Measurements from ENCODE around the gene PLA2G4B.
"Not testable (repeated sequence)": the region's sequence is repeated elsewhere in the genome, so short reads cannot be mapped to it uniquely, and the experiment has no call there.

PLA2G4B gene

DNA sequence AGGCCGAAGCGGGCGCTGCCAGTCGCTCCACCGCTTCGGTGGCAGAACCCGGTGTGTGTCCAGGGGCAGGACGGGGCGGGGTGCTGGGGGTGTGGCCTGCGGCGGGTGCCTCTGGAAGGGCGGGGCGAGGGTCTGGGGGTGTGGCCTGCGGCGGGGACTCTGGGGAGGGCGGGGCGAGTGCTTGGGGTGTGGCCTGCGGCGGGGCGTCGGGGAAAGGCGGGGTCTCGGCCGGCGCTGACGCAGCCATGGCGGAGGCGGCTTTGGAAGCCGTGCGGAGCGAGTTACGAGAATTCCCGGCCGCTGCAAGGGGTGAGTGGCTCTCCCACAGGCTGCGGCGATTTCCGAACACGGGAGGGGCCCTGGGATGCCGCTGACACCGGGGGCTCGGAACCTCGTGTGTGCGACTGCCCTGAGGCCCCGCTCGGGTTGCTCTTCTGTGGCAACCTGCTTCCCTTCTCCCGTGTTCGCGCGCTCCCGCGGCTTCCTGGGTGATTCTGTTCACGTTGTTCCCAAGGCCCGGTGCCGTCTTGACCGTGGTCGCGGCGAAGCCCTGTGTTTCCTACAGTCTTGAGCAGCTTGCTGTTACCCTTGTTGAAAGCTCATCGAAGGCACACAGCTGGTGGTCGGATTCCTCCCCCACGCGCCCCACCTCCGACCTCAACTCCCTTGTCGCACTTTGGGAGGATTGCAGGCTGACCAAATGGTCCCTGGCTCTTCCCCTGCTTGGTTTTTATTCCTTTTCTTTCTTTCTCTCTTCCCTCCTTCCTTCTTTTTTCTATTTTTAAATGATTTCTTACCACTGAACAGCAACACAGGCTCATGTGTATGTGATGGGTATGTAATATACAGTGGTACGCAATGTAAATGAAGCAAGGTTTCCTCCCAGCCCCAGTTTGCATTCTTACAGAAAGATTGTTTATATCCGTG lies 10.5 kb upstream of the PLA2G4B start, which contains the start of gene JMJD7:
Gene JMJD7, plus strand, starts transcription at position 213 of the 927 bp plus-strand sequence. Its CDS starts 33 bp downstream, at position 246.
- peak; percentile 75 for DNase-seq

DNA sequence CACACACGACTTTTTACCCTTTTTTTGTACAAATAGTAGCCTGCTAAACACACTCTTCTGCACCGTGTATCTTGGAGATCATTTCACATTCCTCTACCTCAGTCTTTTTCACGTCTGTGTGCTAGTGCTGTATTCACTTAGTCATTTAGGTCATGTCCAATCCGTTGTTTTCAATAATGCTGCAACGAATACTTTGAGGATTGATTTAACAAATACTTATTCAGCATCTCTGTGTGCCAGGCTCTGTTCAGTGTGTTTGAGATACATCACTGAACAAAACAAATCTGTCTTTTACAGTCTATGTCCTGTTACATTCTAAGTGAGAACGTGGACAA lies 9.9 kb upstream of the PLA2G4B start:
- no peak for DNase-seq

- no peak for DNase-seq
Measured at GRCh38 chr15:41829959-41830646, 8.5 kb upstream of the PLA2G4B start.

DNA sequence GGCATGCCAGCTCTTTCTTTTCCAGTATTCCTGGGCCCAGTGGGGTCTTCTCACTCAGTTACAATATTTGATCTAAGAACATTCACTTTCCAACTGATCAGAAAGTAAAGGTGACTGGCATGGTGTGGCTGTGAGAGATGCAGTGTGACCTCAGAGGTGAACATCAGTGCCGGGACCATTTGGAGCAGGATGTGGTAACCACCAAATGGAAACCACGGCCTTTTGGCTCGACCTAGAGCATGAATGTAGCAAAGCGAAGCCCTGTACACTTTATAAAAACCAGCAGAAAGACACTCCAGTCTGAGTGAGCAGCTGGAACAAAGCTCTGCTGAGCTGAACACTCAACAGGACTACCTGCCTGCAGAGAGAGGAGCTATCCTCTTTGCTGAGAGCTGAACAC lies 7.4 kb upstream of the PLA2G4B start:
- not testable (repeated sequence) for DNase-seq

DNA sequence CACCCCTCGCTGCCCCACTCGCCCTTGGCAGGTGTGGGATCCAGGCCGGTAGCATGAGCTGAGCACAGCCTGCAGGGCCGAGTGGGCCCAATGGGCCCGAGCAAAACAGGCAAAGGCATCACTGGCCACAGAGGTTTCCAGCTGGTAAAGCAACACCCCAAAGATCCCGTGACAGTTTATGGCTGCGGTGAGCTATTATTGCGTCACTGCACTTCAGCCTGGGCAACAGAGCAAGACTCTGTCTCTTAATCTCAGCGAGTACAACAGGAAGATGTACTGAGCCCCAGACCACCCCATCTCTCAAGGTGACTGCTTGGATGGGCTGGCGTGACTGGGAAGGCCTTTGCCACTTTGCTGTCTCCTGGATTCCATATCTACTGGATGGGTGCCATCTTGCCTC lies 6.4 kb upstream of the PLA2G4B start:
- no peak for DNase-seq

- no peak for DNase-seq
Measured at GRCh38 chr15:41832875-41833274, 5.8 kb upstream of the PLA2G4B start.

DNA sequence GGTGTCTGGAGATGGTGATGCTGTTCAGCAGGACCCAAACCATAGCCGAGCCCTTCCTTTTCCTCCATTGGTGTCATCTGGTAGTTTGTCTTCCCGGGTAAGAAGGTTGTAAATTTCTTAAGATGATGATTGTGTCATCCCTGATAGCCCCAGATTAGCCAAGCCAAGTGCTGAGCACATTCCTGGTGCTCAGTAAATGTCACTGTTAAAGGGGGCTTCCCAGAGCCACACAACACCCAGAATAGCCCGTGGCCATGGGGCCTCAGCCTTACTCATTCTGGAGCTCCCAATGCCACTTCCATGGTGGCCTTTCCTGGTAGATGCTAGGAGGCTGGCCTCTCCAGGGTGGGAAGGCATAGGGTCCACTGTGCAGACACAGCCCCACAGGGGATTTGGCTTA lies 4.6 kb upstream of the PLA2G4B start:
- DNase-seq, result no peak

- DNase-seq, result no peak
Measured at GRCh38 chr15:41836073-41836472, 2.6 kb upstream of the PLA2G4B start.

DNA sequence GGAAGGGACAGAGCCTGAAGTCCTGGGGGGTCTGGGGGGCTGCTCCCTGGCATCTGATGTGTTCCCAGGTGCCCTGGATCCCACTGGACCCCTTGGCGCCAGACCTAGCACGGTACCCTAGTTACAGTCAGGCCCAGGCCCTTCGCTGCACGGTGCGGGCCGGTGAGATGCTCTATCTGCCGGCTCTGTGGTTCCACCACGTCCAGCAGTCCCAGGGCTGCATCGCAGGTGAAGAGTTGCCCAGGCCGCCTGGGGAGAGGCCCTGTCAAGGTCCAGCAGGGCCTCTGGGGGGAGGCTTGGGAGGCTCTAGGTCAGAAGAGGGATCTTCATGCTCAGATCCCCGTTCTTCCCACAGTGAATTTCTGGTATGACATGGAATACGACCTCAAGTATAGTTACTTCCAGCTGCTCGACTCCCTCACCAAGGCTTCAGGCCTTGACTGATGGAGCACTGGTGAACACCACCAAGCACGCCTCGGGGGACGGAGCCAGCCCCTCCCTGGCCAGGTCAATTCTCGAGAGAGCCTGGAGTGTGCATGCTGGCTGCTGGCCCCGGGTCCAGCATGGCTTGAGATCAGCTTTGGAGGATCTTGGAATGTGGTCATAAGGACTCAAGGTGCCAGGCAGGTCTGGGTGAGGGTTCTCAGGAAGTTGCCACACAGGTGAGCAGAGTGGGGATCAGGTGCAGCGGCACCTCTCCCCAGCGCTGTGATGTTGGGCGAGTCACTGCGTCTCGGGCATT lies 1.8 kb upstream of the PLA2G4B start:
- DNase-seq, result no peak

- DNase-seq, result no peak
Measured at GRCh38 chr15:41839781-41840491, 1.3 kb downstream of the PLA2G4B start.

DNA sequence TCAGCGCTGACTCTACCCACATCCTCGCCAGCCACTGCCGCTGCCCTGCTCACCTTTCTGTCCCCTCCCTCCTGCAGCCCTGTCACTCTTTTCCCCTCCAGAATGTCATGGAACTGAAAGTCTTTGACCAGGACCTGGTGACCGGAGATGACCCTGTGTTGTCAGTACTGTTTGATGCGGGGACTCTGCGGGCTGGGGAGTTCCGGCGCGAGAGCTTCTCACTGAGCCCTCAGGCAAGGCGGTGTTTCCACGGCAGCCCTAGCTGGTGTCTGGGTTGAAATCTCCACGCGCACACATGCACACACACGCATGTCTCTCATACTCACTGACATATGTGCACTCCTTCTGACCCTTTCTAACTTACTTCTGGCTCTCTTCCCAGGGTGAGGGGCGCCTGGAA lies 2.0 kb downstream of the PLA2G4B start:
- DNase-seq, result no peak

DNA sequence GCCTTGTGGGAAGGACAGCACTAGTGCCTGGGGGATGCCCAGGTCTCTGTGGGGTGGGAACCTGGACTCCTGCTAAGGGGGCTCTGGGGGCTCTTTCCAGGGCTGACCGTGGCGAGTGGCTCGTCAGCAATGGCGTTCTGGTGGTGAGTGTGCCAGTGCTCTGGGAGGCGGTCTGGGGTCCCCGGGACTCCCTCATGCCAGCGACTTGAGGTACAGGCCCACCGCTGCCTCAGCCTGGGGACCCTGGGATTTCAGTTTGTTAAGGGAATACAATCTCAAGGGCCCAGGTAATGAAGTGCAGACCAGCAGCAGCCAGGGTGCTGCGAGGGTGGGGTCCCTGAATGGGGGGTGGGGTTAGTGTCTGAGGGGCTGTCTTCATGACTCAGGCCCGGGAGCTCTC lies 2.5 kb downstream of the PLA2G4B start:
- no peak for DNase-seq

DNA sequence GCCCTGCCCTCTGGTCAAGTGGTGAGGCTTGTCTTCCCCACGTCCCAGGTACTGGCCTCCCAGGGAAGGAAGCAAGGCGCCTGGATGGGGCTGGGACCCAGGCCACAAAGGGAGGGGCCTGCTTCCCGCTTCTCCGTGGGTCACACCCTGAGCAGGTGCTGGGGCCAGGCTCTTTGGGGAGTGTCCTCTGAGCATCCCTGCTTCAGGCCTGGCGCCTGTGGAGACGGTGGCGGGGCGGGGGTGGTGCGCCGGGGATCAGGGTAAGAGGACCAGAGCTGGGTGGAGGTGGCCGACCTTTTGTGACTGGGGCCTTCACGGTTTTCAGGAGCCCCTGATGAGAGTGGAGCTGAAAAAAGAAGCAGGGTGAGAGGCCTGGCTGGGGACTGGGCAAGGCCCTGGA lies 3.6 kb downstream of the PLA2G4B start:
- no peak for DNase-seq

DNA sequence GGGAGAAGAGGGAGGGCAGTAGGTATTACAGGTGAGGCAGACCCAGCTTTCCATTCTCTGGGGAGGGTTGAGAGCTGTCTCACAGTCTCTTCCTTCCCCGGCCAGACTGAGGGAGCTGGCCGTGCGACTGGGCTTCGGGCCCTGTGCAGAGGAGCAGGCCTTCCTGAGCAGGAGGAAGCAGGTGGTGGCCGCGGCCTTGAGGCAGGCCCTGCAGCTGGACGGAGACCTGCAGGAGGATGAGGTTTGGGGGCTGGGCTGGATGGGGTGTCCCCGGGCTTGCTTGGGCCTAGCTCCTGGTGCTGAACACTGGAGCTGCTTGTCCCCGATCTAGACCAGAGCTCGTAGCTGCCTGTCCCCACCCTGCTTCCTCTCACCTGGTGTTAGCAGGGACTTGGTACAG lies 4.9 kb downstream of the PLA2G4B start:
- no peak for DNase-seq

DNA sequence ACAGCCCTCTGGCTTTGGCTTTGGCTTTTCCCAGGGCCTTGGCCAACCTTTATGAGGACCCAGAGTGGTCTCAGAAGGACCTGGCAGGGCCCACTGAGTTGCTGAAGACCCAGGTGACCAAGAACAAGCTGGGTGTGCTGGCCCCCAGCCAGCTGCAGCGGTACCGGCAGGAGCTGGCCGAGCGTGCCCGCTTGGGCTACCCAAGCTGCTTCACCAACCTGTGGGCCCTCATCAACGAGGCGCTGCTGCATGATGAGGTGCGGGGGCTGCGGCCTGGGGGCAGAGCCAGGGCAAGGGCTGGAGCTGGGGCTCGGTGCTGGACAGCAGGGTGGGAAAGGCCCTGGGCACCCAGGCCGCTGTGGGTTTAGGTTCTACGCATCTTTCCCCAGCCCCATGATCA lies 6.2 kb downstream of the PLA2G4B start:
- no peak for DNase-seq

- DNase-seq, result no peak
Measured at GRCh38 chr15:41847206-41847605, 8.6 kb downstream of the PLA2G4B start.

DNA sequence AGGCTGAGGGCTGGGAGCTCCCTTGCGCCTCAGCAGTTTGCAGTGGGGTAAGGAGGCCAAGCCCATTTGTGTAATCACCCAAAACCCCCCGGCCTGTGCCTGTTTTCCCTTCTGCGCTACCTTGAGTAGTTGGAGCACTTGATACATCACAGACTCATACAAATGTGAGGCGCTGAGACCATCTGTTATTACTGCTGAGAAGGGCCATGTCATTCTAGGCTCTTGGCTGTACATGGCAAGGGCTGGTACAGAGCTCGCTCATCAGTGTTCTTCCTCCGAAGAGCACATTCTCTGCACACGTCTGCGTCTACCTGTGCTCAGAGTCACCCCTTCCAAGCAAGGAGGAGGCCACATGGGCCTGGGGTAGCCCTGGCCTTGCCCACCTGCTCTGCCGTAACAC lies 9.3 kb downstream of the PLA2G4B start:
- DNase-seq, result no peak

GRCh38 chr15:41848631-41849030 lies 10.0 kb downstream of the PLA2G4B start:
- DNase-seq, result no peak

DNA sequence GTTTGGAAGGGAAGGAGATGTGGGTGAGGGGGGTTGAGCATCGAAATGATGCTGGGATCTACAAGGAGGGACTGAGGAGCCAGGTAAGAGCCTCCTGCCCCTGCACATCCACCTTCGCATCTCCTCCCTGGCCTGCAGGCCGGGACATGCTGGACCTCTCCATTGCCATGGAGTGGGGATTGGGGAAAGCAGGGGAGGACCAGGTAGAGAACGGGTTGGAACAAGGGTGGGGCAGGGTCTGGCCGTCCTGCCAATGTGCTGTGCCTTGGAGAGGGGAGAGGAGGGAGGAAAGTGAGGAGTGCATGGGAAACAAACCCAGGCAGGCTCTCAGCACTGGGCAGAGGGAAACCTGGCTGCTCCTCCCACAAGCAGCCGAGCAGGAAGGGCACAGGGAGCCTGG lies 10.6 kb downstream of the PLA2G4B start:
- DNase-seq, result no peak

- DNase-seq, result no peak
Measured at GRCh38 chr15:41849861-41850260, 11.2 kb downstream of the PLA2G4B start.

GRCh38 chr15:41850482-41851166 lies 12.0 kb downstream of the PLA2G4B start:
- no peak for DNase-seq

DNA sequence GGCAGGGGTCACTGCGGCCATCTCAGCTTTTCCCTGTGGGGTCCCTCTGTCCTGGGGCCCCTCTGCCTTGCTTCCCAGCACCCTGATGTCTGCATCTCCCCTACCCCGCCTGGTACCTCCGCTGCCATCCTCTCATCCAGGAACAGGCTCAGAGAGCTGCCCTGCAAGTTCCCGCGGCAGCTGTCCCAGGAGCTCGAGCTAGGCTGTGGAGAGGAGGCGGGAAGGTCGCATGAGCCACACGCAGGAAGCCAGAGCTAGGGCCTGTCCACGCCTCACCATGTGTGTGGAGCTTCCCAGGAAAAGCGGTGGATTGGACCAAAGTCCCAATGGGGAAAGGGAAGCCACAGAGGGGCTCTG lies 12.5 kb downstream of the PLA2G4B start:
- DNase-seq, result no peak
